ENCODE data around the gene CCNQ.

CCNQ gene

GRCh38 chrX:153625271-153626024 is 26.5 kb upstream of the CCNQ start:
- TF ChIP-seq CTCF (IDR thresholded peaks at IDR 0.05) = no peak
- TF ChIP-seq ZFX (IDR thresholded peaks at IDR 0.05; ENCODE audit: borderline replicate concordance) = no peak
- no peak overlapping the region for H3K27ac ChIP-seq

- no peak overlapping the region for H3K27ac ChIP-seq
- TF ChIP-seq CTCF (IDR thresholded peaks at IDR 0.05) (no peak), ZFX (IDR thresholded peaks at IDR 0.05; ENCODE audit: borderline replicate concordance) (no peak)
These were observed 25.5 kb upstream of the CCNQ start for GRCh38 chrX:153624196-153625091.

GRCh38 chrX:153623310-153624029 is 24.5 kb upstream of the CCNQ start:
- H3K27ac ChIP-seq = no peak overlapping the region
- TF ChIP-seq CTCF (IDR thresholded peaks at IDR 0.05) (no peak), ZFX (IDR thresholded peaks at IDR 0.05; ENCODE audit: borderline replicate concordance) (no peak)

- TF ChIP-seq ZFX (IDR thresholded peaks at IDR 0.05; ENCODE audit: borderline replicate concordance) = no peak
These were observed 23.8 kb upstream of the CCNQ start for GRCh38 chrX:153622661-153623309.

GRCh38 chrX:153621949-153622598 is 23.1 kb upstream of the CCNQ start:
- no peak overlapping the region for H3K27ac ChIP-seq
- TF ChIP-seq CTCF (IDR thresholded peaks at IDR 0.05) (no peak), ZFX (IDR thresholded peaks at IDR 0.05; ENCODE audit: borderline replicate concordance) (no peak)

More at GRCh38 chrX:153622661-153623309, 23.8 kb upstream of the CCNQ start:
- H3K27ac ChIP-seq = no peak overlapping the region

- TF ChIP-seq ZFX (IDR thresholded peaks at IDR 0.05; ENCODE audit: borderline replicate concordance) = no peak
- TF ChIP-seq CTCF (IDR thresholded peaks at IDR 0.05) = no peak
- H3K27ac ChIP-seq = no peak overlapping the region
These were observed 21.6 kb upstream of the CCNQ start for GRCh38 chrX:153620576-153620975.
